HepG2 (cell line): ENCODE results near the gene SLBP. TPM values are rescaled to one million over a fixed set of nuclear protein-coding genes. Genes with fewer than 3 reads are reported as not detected.

Experiments
- FOXC1 ChIP-seq: sonication (generic); formaldehyde crosslinking; IDR thresholded peaks from 2 replicates; pipeline ENCODE4 v1.8.0; 2022; ENCODE audit warnings: mild to moderate bottlenecking, missing genetic modification reagents, borderline replicate concordance
- MTF1 ChIP-seq: sonication (generic); formaldehyde crosslinking; IDR thresholded peaks from 2 replicates; pipeline ENCODE4 v1.5.0; 2020; ENCODE audit warnings: missing genetic modification reagents
- NFE2L2 ChIP-seq: fragments of 150-350 bp; IDR thresholded peaks from 2 replicates; pipeline ENCODE4 v1.6.1; 2014; ENCODE audit warnings: low read length
- ONECUT2 ChIP-seq: sonication (generic); formaldehyde crosslinking; IDR thresholded peaks from 2 replicates; pipeline ENCODE4 v1.4.0; 2020; ENCODE audit warnings: missing genetic modification reagents
- RELA ChIP-seq: sonication (generic); formaldehyde crosslinking; IDR thresholded peaks from 2 replicates; pipeline ENCODE4 v1.4.0; 2020; ENCODE audit warnings: missing genetic modification reagents
- ZBTB43 ChIP-seq: sonication (generic); formaldehyde crosslinking; conservative IDR thresholded peaks from 2 replicates; pipeline ENCODE4 v1.4.0; 2020; ENCODE audit warnings: missing genetic modification reagents
- ZFP1 ChIP-seq: IDR thresholded peaks from 2 replicates; pipeline ENCODE4 v1.6.1; 2016
- ZFP36L1 ChIP-seq: sonication (generic); formaldehyde crosslinking; IDR thresholded peaks from 2 replicates; pipeline ENCODE4 v1.8.0; 2022; ENCODE audit warnings: mild to moderate bottlenecking, missing genetic modification reagents, moderate library complexity
- ZFY ChIP-seq: sonication (generic); formaldehyde crosslinking; IDR thresholded peaks from 2 replicates; pipeline ENCODE4 v1.4.0; 2020; ENCODE audit warnings: missing genetic modification reagents
- ZNF121 ChIP-seq: sonication (generic); formaldehyde crosslinking; IDR thresholded peaks from 2 replicates; pipeline ENCODE4 v1.5.0; 2020; ENCODE audit warnings: mild to moderate bottlenecking, missing genetic modification reagents
- ZNF552 ChIP-seq: sonication (generic); formaldehyde crosslinking; IDR thresholded peaks from 2 replicates; pipeline ENCODE4 v1.9.0; 2022; ENCODE audit warnings: missing genetic modification reagents, mild to moderate bottlenecking, borderline replicate concordance
- ZNF577 ChIP-seq: sonication (generic); formaldehyde crosslinking; IDR thresholded peaks from 2 replicates; pipeline ENCODE4 v1.4.0; 2020; ENCODE audit warnings: mild to moderate bottlenecking, low read depth, missing genetic modification reagents, borderline replicate concordance
- ZNF619 ChIP-seq: sonication (generic); formaldehyde crosslinking; IDR thresholded peaks from 2 replicates; pipeline ENCODE4 v1.4.0; 2020; ENCODE audit warnings: mild to moderate bottlenecking, missing genetic modification reagents
- ZNF644 ChIP-seq: IDR thresholded peaks from 2 replicates; pipeline ENCODE4 v1.6.1; 2016; ENCODE audit warnings: low read depth
- ZNF841 ChIP-seq: sonication (generic); formaldehyde crosslinking; IDR thresholded peaks from 2 replicates; pipeline ENCODE4 v1.8.1; 2023; ENCODE audit warnings: missing genetic modification reagents, borderline replicate concordance
- ZUFSP ChIP-seq: sonication (generic); formaldehyde crosslinking; IDR thresholded peaks from 2 replicates; pipeline ENCODE4 v1.9.0; 2021; ENCODE audit warnings: missing genetic modification reagents, mild to moderate bottlenecking, borderline replicate concordance
- polyA plus RNA-seq, 8 experiments: library from polyadenylated mRNA; depleted of rRNA in 3 of 8; stranded (reverse) in 7 of 8; unstranded in 1 of 8; fragments of >200 nt; fragmentation: Illumina TruSeq in 4 of 8; extraction: Trizol in 4 of 8; gene quantifications; 2 replicates each; pipeline versions ENCODE4 v1.2.1 to v1.2.3, GENCODE V29; 2011 to 2016; ENCODE audit warnings: low read depth in 4 of 8, missing spikeins in 1 of 8, mixed read lengths in 1 of 8; ENCODE audit not compliant: insufficient read depth in 1 of 8
- total RNA-seq, 5 experiments: library from RNA; depleted of rRNA; stranded (reverse); fragments of >200 nt; fragmentation: Illumina TruSeq; extraction: Trizol; gene quantifications; 2 replicates each; pipeline ENCODE4 v1.2.3, GENCODE V29; 2016; ENCODE audit warnings: low read depth in 1 of 5
- TF ChIP-seq, protein P1 (sequence below): sonication (generic); formaldehyde crosslinking; IDR thresholded peaks from 2 replicates; pipeline ENCODE4 v1.4.0; 2020; ENCODE audit warnings: missing genetic modification reagents
- TF ChIP-seq, protein P2 (sequence below): IDR thresholded peaks from 2 replicates; pipeline ENCODE4 v1.6.1; 2016; ENCODE audit warnings: mild to moderate bottlenecking
- TF ChIP-seq, protein P3 (sequence below), 2 experiments: sonication (generic) in 1 of 2; formaldehyde crosslinking in 1 of 2; IDR thresholded peaks; 2 replicates each; pipeline versions ENCODE4 v1.4.0 to v1.6.1; 2016 to 2020; ENCODE audit warnings: borderline replicate concordance in 1 of 2, low read depth in 1 of 2, mild to moderate bottlenecking in 1 of 2, missing genetic modification reagents in 1 of 2

Gene SLBP
- total and polyA plus RNA-seq, 2 of the 13 experiments (the other 11 are each of a cell fraction or from before 2014, with no cell fraction given): 43.9 to 104 TPM

DNA sequence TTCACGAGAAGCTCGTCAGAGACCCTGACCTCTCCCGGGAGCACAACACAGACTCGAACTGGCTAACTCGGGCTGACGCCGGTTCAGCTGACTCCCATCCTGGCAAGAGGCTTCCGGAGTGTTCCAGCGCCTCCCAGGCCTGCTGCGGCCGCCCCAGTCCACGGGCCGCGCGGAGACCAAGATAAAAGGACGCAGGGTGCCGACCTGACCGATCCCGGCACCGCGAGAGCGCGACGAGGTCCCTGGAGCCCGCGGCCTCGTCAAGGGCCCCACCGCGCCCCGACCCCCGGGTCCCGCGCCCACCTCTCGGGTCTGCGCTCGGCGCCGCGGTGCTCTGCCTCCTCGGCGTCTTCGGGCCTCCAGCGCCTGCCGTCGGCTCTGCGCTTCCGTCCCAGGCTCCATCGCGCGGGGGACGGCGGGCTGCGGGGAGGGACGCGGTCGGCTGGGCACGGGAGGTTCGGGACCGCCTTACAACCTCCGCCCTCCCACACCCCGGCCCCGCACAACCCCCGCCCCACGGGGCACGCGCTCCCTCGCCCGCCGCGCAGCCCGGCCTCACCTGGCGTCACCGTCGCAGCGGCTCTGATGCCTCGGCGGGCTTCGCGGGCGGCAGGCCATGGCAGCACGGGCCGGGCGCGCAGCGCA is 426 bp downstream of the SLBP start (continued):
- TF ChIP-seq ZUFSP (no peak), ZNF619 (no peak), ZNF552 (no peak), ZNF121 (CRISPR knock-in tag) (no peak), ZFP1 (CRISPR knock-in tag) (no peak), MTF1 (CRISPR knock-in tag) (no peak), ZNF577 (CRISPR knock-in tag) (no peak), NFE2L2 (no peak), ZNF644 (CRISPR knock-in tag) (no peak), ONECUT2 (CRISPR knock-in tag) (no peak), ZBTB43 (CRISPR knock-in tag) (no peak), ZFP36L1 (CRISPR knock-in tag) (no peak), ZNF841 (peak; percentile 54; the same call in 1 of the 2 replicates), RELA (CRISPR knock-in tag) (no peak), FOXC1 (CRISPR knock-in tag) (peak; percentile 35; the same call in 1 of the 2 replicates), ZFY (peak; percentile 57)
- TF ChIP-seq, protein P1, sequence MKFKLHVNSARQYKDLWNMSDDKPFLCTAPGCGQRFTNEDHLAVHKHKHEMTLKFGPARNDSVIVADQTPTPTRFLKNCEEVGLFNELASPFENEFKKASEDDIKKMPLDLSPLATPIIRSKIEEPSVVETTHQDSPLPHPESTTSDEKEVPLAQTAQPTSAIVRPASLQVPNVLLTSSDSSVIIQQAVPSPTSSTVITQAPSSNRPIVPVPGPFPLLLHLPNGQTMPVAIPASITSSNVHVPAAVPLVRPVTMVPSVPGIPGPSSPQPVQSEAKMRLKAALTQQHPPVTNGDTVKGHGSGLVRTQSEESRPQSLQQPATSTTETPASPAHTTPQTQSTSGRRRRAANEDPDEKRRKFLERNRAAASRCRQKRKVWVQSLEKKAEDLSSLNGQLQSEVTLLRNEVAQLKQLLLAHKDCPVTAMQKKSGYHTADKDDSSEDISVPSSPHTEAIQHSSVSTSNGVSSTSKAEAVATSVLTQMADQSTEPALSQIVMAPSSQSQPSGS (CRISPR knock-in tag): 0 out of 2 replicates have a peak, but pooled peaks have one; percentile 19
- TF ChIP-seq, protein P2, sequence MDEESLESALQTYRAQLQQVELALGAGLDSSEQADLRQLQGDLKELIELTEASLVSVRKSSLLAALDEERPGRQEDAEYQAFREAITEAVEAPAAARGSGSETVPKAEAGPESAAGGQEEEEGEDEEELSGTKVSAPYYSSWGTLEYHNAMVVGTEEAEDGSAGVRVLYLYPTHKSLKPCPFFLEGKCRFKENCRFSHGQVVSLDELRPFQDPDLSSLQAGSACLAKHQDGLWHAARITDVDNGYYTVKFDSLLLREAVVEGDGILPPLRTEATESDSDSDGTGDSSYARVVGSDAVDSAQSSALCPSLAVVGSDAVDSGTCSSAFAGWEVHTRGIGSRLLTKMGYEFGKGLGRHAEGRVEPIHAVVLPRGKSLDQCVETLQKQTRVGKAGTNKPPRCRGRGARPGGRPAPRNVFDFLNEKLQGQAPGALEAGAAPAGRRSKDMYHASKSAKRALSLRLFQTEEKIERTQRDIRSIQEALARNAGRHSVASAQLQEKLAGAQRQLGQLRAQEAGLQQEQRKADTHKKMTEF (CRISPR knock-in tag): peak; percentile 26; the same call in 1 of the 2 replicates
- TF ChIP-seq, protein P3, sequence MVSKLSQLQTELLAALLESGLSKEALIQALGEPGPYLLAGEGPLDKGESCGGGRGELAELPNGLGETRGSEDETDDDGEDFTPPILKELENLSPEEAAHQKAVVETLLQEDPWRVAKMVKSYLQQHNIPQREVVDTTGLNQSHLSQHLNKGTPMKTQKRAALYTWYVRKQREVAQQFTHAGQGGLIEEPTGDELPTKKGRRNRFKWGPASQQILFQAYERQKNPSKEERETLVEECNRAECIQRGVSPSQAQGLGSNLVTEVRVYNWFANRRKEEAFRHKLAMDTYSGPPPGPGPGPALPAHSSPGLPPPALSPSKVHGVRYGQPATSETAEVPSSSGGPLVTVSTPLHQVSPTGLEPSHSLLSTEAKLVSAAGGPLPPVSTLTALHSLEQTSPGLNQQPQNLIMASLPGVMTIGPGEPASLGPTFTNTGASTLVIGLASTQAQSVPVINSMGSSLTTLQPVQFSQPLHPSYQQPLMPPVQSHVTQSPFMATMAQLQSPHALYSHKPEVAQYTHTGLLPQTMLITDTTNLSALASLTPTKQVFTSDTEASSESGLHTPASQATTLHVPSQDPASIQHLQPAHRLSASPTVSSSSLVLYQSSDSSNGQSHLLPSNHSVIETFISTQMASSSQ (IDR thresholded peaks at IDR 0.05; ENCODE audit: low read depth): no peak
- TF ChIP-seq, protein P3 (CRISPR knock-in tag; IDR thresholded peaks at IDR 0.05; ENCODE audit: borderline replicate concordance): no peak
